GM23338 (cell line): ENCODE results near the gene SERPINI1. TPM values are rescaled to one million over a fixed set of nuclear protein-coding genes. Genes with fewer than 3 reads are reported as not detected.

Experiments
- ATAC-seq: fragments of 200-7000 bp; cut with Tn5 transposase; 3 replicates; pipeline ENCODE4 v1.9.1; 2020
- DNase-seq: peaks from one replicate; pipeline ENCODE4 v3.0.0-alpha.2; 2015; ENCODE audit warnings: low spot score
- H2AFZ ChIP-seq: fragments of 200-600 bp; sonication (generic); 2 replicates; pipeline ENCODE4 v1.8.0; 2016; ENCODE audit warnings: antibody characterized with exemption, mild to moderate bottlenecking, moderate library complexity
- H3F3A ChIP-seq: fragments of 200-600 bp; sonication (generic); replicated peaks from 2 replicates; pipeline ENCODE4 v1.8.0; 2017; ENCODE audit warnings: antibody characterized with exemption, mixed run types, low read depth
- H3K27ac ChIP-seq: fragments of 200-600 bp; sonication (generic); 2 replicates; pipeline ENCODE4 v1.6.1; 2016; ENCODE audit warnings: low read depth
- H3K27me3 ChIP-seq: fragments of 200-600 bp; sonication (generic); 2 replicates; pipeline ENCODE4 v1.8.0; 2016; ENCODE audit warnings: mild to moderate bottlenecking, mixed run types, moderate library complexity; ENCODE audit not compliant: insufficient read depth
- H3K36me3 ChIP-seq: fragments of 200-600 bp; sonication (generic); 2 replicates; pipeline ENCODE4 v1.8.0; 2016; ENCODE audit warnings: mild to moderate bottlenecking; ENCODE audit not compliant: insufficient read depth
- H3K4me1 ChIP-seq: fragments of 200-600 bp; sonication (generic); 2 replicates; pipeline ENCODE4 v1.8.0; 2016; ENCODE audit warnings: mild to moderate bottlenecking, moderate library complexity; ENCODE audit not compliant: insufficient read depth
- H3K4me2 ChIP-seq: fragments of 200-600 bp; sonication (generic); 2 replicates; pipeline ENCODE4 v1.7.1; 2017; ENCODE audit warnings: mixed run types
- H3K4me3 ChIP-seq: fragments of 200-600 bp; sonication (generic); 2 replicates; pipeline ENCODE4 v1.6.1; 2016; ENCODE audit warnings: mixed run types
- H3K79me2 ChIP-seq: fragments of 200-600 bp; sonication (generic); replicated peaks from 2 replicates; pipeline ENCODE4 v1.8.0; 2017; ENCODE audit warnings: mild to moderate bottlenecking; ENCODE audit not compliant: insufficient read depth
- H3K9me2 ChIP-seq: fragments of 200-600 bp; sonication (generic); 2 replicates; pipeline ENCODE4 v1.8.0; 2017; ENCODE audit not compliant: insufficient read depth
- H4K20me1 ChIP-seq: fragments of 200-600 bp; sonication (generic); replicated peaks from 2 replicates; pipeline ENCODE4 v1.8.0; 2017; ENCODE audit warnings: mild to moderate bottlenecking; ENCODE audit not compliant: insufficient read depth
- H3K27ac Mint-ChIP-seq: 2 replicates; pipeline ENCODE4 v1.8.0; 2020; ENCODE audit warnings: inconsistent platforms, mild to moderate bottlenecking, moderate library complexity, mixed read lengths
- H3K27me3 Mint-ChIP-seq: 3 replicates; pipeline ENCODE4 v1.8.0; 2022; ENCODE audit warnings: low read depth, mild to moderate bottlenecking, moderate library complexity, mixed read lengths, inconsistent platforms; ENCODE audit not compliant: insufficient read depth, poor library complexity
- H3K36me3 Mint-ChIP-seq: 3 replicates; pipeline ENCODE4 v1.8.0; 2021; ENCODE audit warnings: low read depth, mild to moderate bottlenecking, inconsistent platforms, moderate library complexity, mixed read lengths
- H3K4me1 Mint-ChIP-seq: 3 replicates; pipeline ENCODE4 v1.8.0; 2020; ENCODE audit warnings: mild to moderate bottlenecking, inconsistent platforms, mixed read lengths
- H3K4me3 Mint-ChIP-seq: 3 replicates; pipeline ENCODE4 v1.8.0; 2021; ENCODE audit warnings: moderate library complexity, mild to moderate bottlenecking, inconsistent platforms, mixed read lengths
- H3K9me3 Mint-ChIP-seq: 3 replicates; pipeline ENCODE4 v1.8.0; 2020; ENCODE audit warnings: moderate library complexity, mild to moderate bottlenecking, inconsistent platforms, mixed read lengths
- CREB1 ChIP-seq: fragments of 250-450 bp; sonication (Bioruptor Pico); IDR thresholded peaks from 2 replicates; pipeline ENCODE4 v1.5.0; 2020; ENCODE audit warnings: low read depth, mild to moderate bottlenecking, moderate library complexity
- EZH2 ChIP-seq: fragments of 200-600 bp; sonication (generic); IDR thresholded peaks from one replicate; pipeline ENCODE4 v1.8.0; 2017; ENCODE audit warnings: antibody characterized with exemption, mild to moderate bottlenecking, low read depth; ENCODE audit not compliant: unreplicated experiment
- EZH2phosphoT487 ChIP-seq: fragments of 200-600 bp; sonication (generic); IDR thresholded peaks from one replicate; pipeline ENCODE4 v1.8.1; 2018; ENCODE audit warnings: antibody characterized with exemption; ENCODE audit not compliant: unreplicated experiment
- JUNB ChIP-seq: IDR thresholded peaks from one replicate; pipeline ENCODE4 v1.6.1; 2016; ENCODE audit warnings: antibody characterized with exemption; ENCODE audit not compliant: unreplicated experiment
- NANOG ChIP-seq: IDR thresholded peaks from 2 replicates; pipeline ENCODE4 v1.6.1; 2016; ENCODE audit warnings: antibody characterized with exemption, borderline replicate concordance
- POLR2AphosphoS5 ChIP-seq: IDR thresholded peaks from 2 replicates; pipeline ENCODE4 v1.6.1; 2016; ENCODE audit warnings: antibody characterized with exemption, low read depth
- REST ChIP-seq: IDR thresholded peaks from one replicate; pipeline ENCODE4 v1.6.1; 2018; ENCODE audit warnings: antibody characterized with exemption; ENCODE audit not compliant: unreplicated experiment
- STAT1 ChIP-seq: IDR thresholded peaks from one replicate; pipeline ENCODE4 v1.6.1; 2016; ENCODE audit warnings: antibody characterized with exemption; ENCODE audit not compliant: unreplicated experiment
- ZNF114 ChIP-seq: fragments of 250-450 bp; sonication (Bioruptor Pico); IDR thresholded peaks from 2 replicates; pipeline ENCODE4 v1.5.0; 2020; ENCODE audit warnings: mild to moderate bottlenecking, moderate library complexity
- ZNF331 ChIP-seq: fragments of 250-450 bp; sonication (Bioruptor Pico); IDR thresholded peaks from 2 replicates; pipeline ENCODE4 v1.5.0; 2020; ENCODE audit warnings: low read depth, mild to moderate bottlenecking, moderate library complexity
- polyA plus RNA-seq: library from polyadenylated mRNA; unstranded; fragments of >200 nt; fragmentation: Nextera tagmentation; extraction: Ambion mirVana; gene quantifications from 2 replicates; pipeline ENCODE4 v1.2.1, GENCODE V29; 2016
- total RNA-seq: library from RNA; depleted of rRNA; stranded (reverse); fragments of >200 nt; shearing (Covaris generic); gene quantifications from 2 replicates; pipeline ENCODE4 v1.2.3, GENCODE V29; 2014
- TF ChIP-seq, protein P1 (sequence below), 2 experiments: fragments of 200-600 bp in 1 of 2; sonication (generic) in 1 of 2; conservative IDR thresholded peaks; 2 replicates each; pipeline versions ENCODE4 v1.5.1 to v1.6.1; 2016 to 2017; ENCODE audit warnings: antibody characterized with exemption in 2 of 2, low read depth in 2 of 2, mild to moderate bottlenecking in 2 of 2, moderate library complexity in 1 of 2
- TF ChIP-seq, protein P2 (sequence below): IDR thresholded peaks from 2 replicates; pipeline ENCODE4 v1.6.1; 2016; ENCODE audit warnings: antibody characterized with exemption
- TF ChIP-seq, protein P3 (sequence below): fragments of 250-450 bp; sonication (Bioruptor Pico); IDR thresholded peaks from 2 replicates; pipeline ENCODE4 v1.5.0; 2020; ENCODE audit warnings: mild to moderate bottlenecking, moderate library complexity

The SERPINI1 gene
- total and polyA plus RNA-seq, 2 experiments from 2014 or later = 9.2 to 26.6 TPM

GRCh38 chr3:167870181-167870580 lies 134.7 kb downstream of the SERPINI1 start:
- H3K36me3 ChIP-seq = no peaks in the 10 kb centered on the region
- H3K4me1 ChIP-seq = peaks cover 7% of the 10 kb centered on the region; the same call in 1 of the 2 replicates
- no peaks in the 10 kb centered on the region for H3K9me3 Mint-ChIP-seq
- no peaks in the 10 kb centered on the region for H3K9me2 ChIP-seq
- no peak overlapping the region for H3K4me2 ChIP-seq
- no peak for DNase-seq
- ATAC-seq = no peak
- no peaks in the 10 kb centered on the region for H3K79me2 ChIP-seq
- no peak overlapping the region; the same call in 1 of the 2 replicates for H2AFZ ChIP-seq
- H3K4me3 Mint-ChIP-seq = no peak overlapping the region
- no peak overlapping the region for H3K27ac ChIP-seq
- no peak overlapping the region for H3K27ac Mint-ChIP-seq
- H3K27me3 ChIP-seq = no peaks in the 10 kb centered on the region
- H3K36me3 Mint-ChIP-seq = no peaks in the 10 kb centered on the region
- no peaks in the 10 kb centered on the region for H3K27me3 Mint-ChIP-seq
- peaks cover 8% of the 10 kb centered on the region; the same call in 2 of the 3 replicates for H3K4me1 Mint-ChIP-seq
- H4K20me1 ChIP-seq = no peaks in the 10 kb centered on the region
- H3K4me3 ChIP-seq = no peak overlapping the region
- TF ChIP-seq POLR2AphosphoS5 (no peak), EZH2 (no peak), CREB1 (CRISPR knock-in tag) (no peak), ZNF331 (CRISPR knock-in tag) (no peak), REST (no peak), ZNF114 (CRISPR knock-in tag) (no peak), NANOG (no peak), STAT1 (no peak), JUNB (no peak), EZH2phosphoT487 (no peak)
- TF ChIP-seq, protein P1, sequence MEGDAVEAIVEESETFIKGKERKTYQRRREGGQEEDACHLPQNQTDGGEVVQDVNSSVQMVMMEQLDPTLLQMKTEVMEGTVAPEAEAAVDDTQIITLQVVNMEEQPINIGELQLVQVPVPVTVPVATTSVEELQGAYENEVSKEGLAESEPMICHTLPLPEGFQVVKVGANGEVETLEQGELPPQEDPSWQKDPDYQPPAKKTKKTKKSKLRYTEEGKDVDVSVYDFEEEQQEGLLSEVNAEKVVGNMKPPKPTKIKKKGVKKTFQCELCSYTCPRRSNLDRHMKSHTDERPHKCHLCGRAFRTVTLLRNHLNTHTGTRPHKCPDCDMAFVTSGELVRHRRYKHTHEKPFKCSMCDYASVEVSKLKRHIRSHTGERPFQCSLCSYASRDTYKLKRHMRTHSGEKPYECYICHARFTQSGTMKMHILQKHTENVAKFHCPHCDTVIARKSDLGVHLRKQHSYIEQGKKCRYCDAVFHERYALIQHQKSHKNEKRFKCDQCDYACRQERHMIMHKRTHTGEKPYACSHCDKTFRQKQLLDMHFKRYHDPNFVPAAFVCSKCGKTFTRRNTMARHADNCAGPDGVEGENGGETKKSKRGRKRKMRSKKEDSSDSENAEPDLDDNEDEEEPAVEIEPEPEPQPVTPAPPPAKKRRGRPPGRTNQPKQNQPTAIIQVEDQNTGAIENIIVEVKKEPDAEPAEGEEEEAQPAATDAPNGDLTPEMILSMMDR (conservative IDR thresholded peaks at IDR 0.05; ENCODE audit: low read depth in 2 of 2) = no peak
- TF ChIP-seq, protein P2, sequence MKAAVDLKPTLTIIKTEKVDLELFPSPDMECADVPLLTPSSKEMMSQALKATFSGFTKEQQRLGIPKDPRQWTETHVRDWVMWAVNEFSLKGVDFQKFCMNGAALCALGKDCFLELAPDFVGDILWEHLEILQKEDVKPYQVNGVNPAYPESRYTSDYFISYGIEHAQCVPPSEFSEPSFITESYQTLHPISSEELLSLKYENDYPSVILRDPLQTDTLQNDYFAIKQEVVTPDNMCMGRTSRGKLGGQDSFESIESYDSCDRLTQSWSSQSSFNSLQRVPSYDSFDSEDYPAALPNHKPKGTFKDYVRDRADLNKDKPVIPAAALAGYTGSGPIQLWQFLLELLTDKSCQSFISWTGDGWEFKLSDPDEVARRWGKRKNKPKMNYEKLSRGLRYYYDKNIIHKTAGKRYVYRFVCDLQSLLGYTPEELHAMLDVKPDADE = no peak
- TF ChIP-seq, protein P3, sequence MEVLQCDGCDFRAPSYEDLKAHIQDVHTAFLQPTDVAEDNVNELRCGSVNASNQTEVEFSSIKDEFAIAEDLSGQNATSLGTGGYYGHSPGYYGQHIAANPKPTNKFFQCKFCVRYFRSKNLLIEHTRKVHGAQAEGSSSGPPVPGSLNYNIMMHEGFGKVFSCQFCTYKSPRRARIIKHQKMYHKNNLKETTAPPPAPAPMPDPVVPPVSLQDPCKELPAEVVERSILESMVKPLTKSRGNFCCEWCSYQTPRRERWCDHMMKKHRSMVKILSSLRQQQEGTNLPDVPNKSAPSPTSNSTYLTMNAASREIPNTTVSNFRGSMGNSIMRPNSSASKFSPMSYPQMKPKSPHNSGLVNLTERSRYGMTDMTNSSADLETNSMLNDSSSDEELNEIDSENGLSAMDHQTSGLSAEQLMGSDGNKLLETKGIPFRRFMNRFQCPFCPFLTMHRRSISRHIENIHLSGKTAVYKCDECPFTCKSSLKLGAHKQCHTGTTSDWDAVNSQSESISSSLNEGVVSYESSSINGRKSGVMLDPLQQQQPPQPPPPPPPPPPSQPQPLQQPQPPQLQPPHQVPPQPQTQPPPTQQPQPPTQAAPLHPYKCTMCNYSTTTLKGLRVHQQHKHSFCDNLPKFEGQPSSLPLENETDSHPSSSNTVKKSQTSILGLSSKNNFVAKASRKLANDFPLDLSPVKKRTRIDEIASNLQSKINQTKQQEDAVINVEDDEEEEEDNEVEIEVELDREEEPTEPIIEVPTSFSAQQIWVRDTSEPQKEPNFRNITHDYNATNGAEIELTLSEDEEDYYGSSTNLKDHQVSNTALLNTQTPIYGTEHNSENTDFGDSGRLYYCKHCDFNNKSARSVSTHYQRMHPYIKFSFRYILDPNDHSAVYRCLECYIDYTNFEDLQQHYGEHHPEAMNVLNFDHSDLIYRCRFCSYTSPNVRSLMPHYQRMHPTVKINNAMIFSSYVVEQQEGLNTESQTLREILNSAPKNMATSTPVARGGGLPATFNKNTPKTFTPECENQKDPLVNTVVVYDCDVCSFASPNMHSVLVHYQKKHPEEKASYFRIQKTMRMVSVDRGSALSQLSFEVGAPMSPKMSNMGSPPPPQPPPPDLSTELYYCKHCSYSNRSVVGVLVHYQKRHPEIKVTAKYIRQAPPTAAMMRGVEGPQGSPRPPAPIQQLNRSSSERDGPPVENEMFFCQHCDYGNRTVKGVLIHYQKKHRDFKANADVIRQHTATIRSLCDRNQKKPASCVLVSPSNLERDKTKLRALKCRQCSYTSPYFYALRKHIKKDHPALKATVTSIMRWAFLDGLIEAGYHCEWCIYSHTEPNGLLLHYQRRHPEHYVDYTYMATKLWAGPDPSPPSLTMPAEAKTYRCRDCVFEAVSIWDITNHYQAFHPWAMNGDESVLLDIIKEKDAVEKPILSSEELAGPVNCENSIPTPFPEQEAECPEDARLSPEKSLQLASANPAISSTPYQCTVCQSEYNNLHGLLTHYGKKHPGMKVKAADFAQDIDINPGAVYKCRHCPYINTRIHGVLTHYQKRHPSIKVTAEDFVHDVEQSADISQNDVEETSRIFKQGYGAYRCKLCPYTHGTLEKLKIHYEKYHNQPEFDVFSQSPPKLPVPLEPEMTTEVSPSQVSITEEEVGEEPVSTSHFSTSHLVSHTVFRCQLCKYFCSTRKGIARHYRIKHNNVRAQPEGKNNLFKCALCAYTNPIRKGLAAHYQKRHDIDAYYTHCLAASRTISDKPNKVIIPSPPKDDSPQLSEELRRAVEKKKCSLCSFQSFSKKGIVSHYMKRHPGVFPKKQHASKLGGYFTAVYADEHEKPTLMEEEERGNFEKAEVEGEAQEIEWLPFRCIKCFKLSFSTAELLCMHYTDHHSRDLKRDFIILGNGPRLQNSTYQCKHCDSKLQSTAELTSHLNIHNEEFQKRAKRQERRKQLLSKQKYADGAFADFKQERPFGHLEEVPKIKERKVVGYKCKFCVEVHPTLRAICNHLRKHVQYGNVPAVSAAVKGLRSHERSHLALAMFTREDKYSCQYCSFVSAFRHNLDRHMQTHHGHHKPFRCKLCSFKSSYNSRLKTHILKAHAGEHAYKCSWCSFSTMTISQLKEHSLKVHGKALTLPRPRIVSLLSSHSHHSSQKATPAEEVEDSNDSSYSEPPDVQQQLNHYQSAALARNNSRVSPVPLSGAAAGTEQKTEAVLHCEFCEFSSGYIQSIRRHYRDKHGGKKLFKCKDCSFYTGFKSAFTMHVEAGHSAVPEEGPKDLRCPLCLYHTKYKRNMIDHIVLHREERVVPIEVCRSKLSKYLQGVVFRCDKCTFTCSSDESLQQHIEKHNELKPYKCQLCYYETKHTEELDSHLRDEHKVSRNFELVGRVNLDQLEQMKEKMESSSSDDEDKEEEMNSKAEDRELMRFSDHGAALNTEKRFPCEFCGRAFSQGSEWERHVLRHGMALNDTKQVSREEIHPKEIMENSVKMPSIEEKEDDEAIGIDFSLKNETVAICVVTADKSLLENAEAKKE (CRISPR knock-in tag) = no peak
- no peaks in the 10 kb centered on the region for H3F3A ChIP-seq
